HEK293 (cell line): ENCODE results near the gene CELF4.

ENCODE experiments used
- CTCF ChIA-PET: fragments of 350-600 bp; formaldehyde crosslinking; extraction: SDS; loops from one replicate; lab custom pipeline; 2021; ENCODE audit warnings: antibody characterized with exemption; lab: Yijun Ruan, JAX
- POLR2A ChIA-PET: fragments of 300-600 bp; formaldehyde crosslinking; extraction: SDS; loops from one replicate; lab custom pipeline; 2020; ENCODE audit warnings: antibody characterized with exemption, inconsistent platforms; lab: Yijun Ruan, JAX
- H3K27ac ChIP-seq: fragments of 200-500 bp; sonication (Bioruptor generic); 2 replicates; pipeline ENCODE4 v1.5.1; 2014; ENCODE audit warnings: low read depth, low read length, control low read depth, inconsistent platforms; ENCODE audit errors: extremely low read depth
- H3K36me3 ChIP-seq, 2 experiments: fragments of 200-500 bp in 1 of 2; sonication (Bioruptor generic) in 1 of 2; 1 replicate in 1 of 2; 2 replicates in 1 of 2; pipeline ENCODE4 v1.5.1; 2014 to 2017; ENCODE audit warnings: inconsistent platforms in 2 of 2, low read length in 2 of 2; ENCODE audit not compliant: control insufficient read depth in 2 of 2, insufficient read depth in 1 of 2
- H3K4me1 ChIP-seq: fragments of 200-500 bp; sonication (Bioruptor generic); 2 replicates; pipeline ENCODE4 v1.5.1; 2014; ENCODE audit warnings: mild to moderate bottlenecking, low read length, inconsistent platforms; ENCODE audit not compliant: control insufficient read depth, insufficient read depth
- H3K4me3 ChIP-seq: 2 replicates; pipeline ENCODE4 v1.5.1; 2011; ENCODE audit warnings: low read depth, mild to moderate bottlenecking, control low read depth, low read length, moderate library complexity
- H3K9me3 ChIP-seq: fragments of 200-500 bp; sonication (Bioruptor generic); 2 replicates; pipeline ENCODE4 v1.5.1; 2014; ENCODE audit warnings: low read depth, low read length, inconsistent platforms; ENCODE audit not compliant: control insufficient read depth, insufficient read depth
- EGR2 ChIP-seq: fragments of 450-650 bp; formaldehyde crosslinking; IDR thresholded peaks from 2 replicates; pipeline ENCODE4 v1.5.1; 2016; ENCODE audit warnings: low read depth, missing biosample characterization, missing genetic modification characterization
- IKZF3 ChIP-seq: fragments of 450-650 bp; IDR thresholded peaks from 2 replicates; pipeline ENCODE4 v1.5.0; 2018; ENCODE audit warnings: missing biosample characterization, mild to moderate bottlenecking, missing genetic modification characterization, moderate library complexity
- KLF8 ChIP-seq: fragments of 450-650 bp; formaldehyde crosslinking; IDR thresholded peaks from 2 replicates; pipeline ENCODE4 v1.5.1; 2016; ENCODE audit warnings: missing biosample characterization, missing genetic modification characterization
- MEIS1 ChIP-seq: sonication (generic); formaldehyde crosslinking; IDR thresholded peaks from 2 replicates; pipeline ENCODE4 v1.8.1; 2022; ENCODE audit warnings: missing genetic modification reagents, mild to moderate bottlenecking, borderline replicate concordance
- RBAK ChIP-seq: fragments of 450-650 bp; formaldehyde crosslinking; IDR thresholded peaks from 2 replicates; pipeline ENCODE4 v1.5.1; 2016; ENCODE audit warnings: missing biosample characterization, missing genetic modification characterization
- SP2 ChIP-seq: fragments of 450-650 bp; formaldehyde crosslinking; IDR thresholded peaks from 2 replicates; pipeline ENCODE4 v1.5.1; 2016; ENCODE audit warnings: missing biosample characterization, missing genetic modification characterization
- ZFHX2 ChIP-seq: fragments of 450-650 bp; formaldehyde crosslinking; conservative IDR thresholded peaks from 2 replicates; pipeline ENCODE4 v1.5.1; 2016; ENCODE audit warnings: missing biosample characterization, missing genetic modification characterization
- ZFP37 ChIP-seq: fragments of 450-650 bp; formaldehyde crosslinking; IDR thresholded peaks from 2 replicates; pipeline ENCODE4 v1.5.1; 2016; ENCODE audit warnings: missing biosample characterization, missing genetic modification characterization
- ZIC2 ChIP-seq: fragments of 450-650 bp; formaldehyde crosslinking; IDR thresholded peaks from 2 replicates; pipeline ENCODE4 v1.5.1; 2016; ENCODE audit warnings: missing biosample characterization, missing genetic modification characterization
- ZNF132 ChIP-seq: fragments of 450-650 bp; formaldehyde crosslinking; IDR thresholded peaks from 2 replicates; pipeline ENCODE4 v1.5.1; 2017; ENCODE audit warnings: missing biosample characterization, missing genetic modification characterization, borderline replicate concordance
- ZNF335 ChIP-seq: fragments of 450-650 bp; formaldehyde crosslinking; conservative IDR thresholded peaks from 2 replicates; pipeline ENCODE4 v1.5.1; 2016; ENCODE audit warnings: missing biosample characterization, missing genetic modification characterization
- ZNF404 ChIP-seq: fragments of 450-650 bp; formaldehyde crosslinking; IDR thresholded peaks from 2 replicates; pipeline ENCODE4 v1.5.1; 2017; ENCODE audit warnings: missing biosample characterization, missing genetic modification characterization
- ZNF530 ChIP-seq: fragments of 450-650 bp; formaldehyde crosslinking; IDR thresholded peaks from 2 replicates; pipeline ENCODE4 v1.5.1; 2016; ENCODE audit warnings: low read depth, missing biosample characterization, missing genetic modification characterization
- ZNF747 ChIP-seq: fragments of 450-650 bp; formaldehyde crosslinking; IDR thresholded peaks from 2 replicates; pipeline ENCODE4 v1.5.1; 2016; ENCODE audit warnings: missing biosample characterization, missing genetic modification characterization
- ZNF76 ChIP-seq: fragments of 450-650 bp; formaldehyde crosslinking; IDR thresholded peaks from 2 replicates; pipeline ENCODE4; 2016; ENCODE audit warnings: low read depth, missing biosample characterization, missing genetic modification characterization, borderline replicate concordance
- ZNF776 ChIP-seq: fragments of 450-650 bp; formaldehyde crosslinking; IDR thresholded peaks from 2 replicates; pipeline ENCODE4 v1.5.0; 2017; ENCODE audit warnings: missing biosample characterization, missing genetic modification characterization, borderline replicate concordance
- ZNF785 ChIP-seq: fragments of 450-650 bp; formaldehyde crosslinking; IDR thresholded peaks from 2 replicates; pipeline ENCODE4 v1.5.1; 2016; ENCODE audit warnings: missing biosample characterization, missing genetic modification characterization
- ZNF843 ChIP-seq: fragments of 450-650 bp; formaldehyde crosslinking; IDR thresholded peaks from 2 replicates; pipeline ENCODE4 v1.5.1; 2016; ENCODE audit warnings: missing biosample characterization, missing genetic modification characterization
- ZSCAN18 ChIP-seq: fragments of 450-650 bp; formaldehyde crosslinking; IDR thresholded peaks from 2 replicates; pipeline ENCODE4 v1.5.1; 2016; ENCODE audit warnings: missing biosample characterization, missing genetic modification characterization
- TF ChIP-seq, protein P1 (sequence below): fragments of 450-650 bp; formaldehyde crosslinking; IDR thresholded peaks from 2 replicates; pipeline ENCODE4 v1.5.1; 2016; ENCODE audit warnings: missing biosample characterization, missing genetic modification characterization
- TF ChIP-seq, protein P2 (sequence below): fragments of 450-650 bp; IDR thresholded peaks from 2 replicates; pipeline ENCODE4 v1.5.1; 2018; ENCODE audit warnings: missing biosample characterization, missing genetic modification characterization
- TF ChIP-seq, protein P3 (sequence below): fragments of 450-650 bp; formaldehyde crosslinking; IDR thresholded peaks from 2 replicates; pipeline ENCODE4 v1.5.1; 2016; ENCODE audit warnings: missing biosample characterization, missing genetic modification characterization

Gene CELF4

GRCh38 chr18:37489011-37489410 is 76.6 kb downstream of the CELF4 start:
- Histone ChIP-seq H3K4me1 (no peaks in the 10 kb centered on the region), H3K9me3 (no peaks in the 10 kb centered on the region), H3K36me3 (no peaks in the 10 kb centered on the region), H3K27ac (no peak overlapping the region), H3K4me3 (no peak overlapping the region)
- TF ChIP-seq IKZF3 (tag by site-specific recombination) (no peak), ZNF404 (tag by site-specific recombination) (no peak), ZNF530 (tag by site-specific recombination) (no peak), ZNF747 (tag by site-specific recombination) (no peak), ZNF132 (tag by site-specific recombination) (no peak), ZNF76 (tag by site-specific recombination) (no peak), ZNF335 (no peak), ZSCAN18 (tag by site-specific recombination) (no peak), SP2 (tag by site-specific recombination) (no peak), ZNF776 (tag by site-specific recombination) (no peak), ZNF785 (no peak), ZFP37 (tag by site-specific recombination) (no peak), ZNF843 (tag by site-specific recombination) (no peak), RBAK (tag by site-specific recombination) (no peak)
- TF ChIP-seq, protein P1, sequence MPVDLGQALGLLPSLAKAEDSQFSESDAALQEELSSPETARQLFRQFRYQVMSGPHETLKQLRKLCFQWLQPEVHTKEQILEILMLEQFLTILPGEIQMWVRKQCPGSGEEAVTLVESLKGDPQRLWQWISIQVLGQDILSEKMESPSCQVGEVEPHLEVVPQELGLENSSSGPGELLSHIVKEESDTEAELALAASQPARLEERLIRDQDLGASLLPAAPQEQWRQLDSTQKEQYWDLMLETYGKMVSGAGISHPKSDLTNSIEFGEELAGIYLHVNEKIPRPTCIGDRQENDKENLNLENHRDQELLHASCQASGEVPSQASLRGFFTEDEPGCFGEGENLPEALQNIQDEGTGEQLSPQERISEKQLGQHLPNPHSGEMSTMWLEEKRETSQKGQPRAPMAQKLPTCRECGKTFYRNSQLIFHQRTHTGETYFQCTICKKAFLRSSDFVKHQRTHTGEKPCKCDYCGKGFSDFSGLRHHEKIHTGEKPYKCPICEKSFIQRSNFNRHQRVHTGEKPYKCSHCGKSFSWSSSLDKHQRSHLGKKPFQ (tag by site-specific recombination) = no peak
- ChIA-PET CTCF (no interaction called here), POLR2A (no interaction called here)

- no peaks in the 10 kb centered on the region for H3K36me3 ChIP-seq
- ChIA-PET POLR2A (no interaction called here), CTCF (interaction anchor here (0.6 to 1.4 kb wide), 3 partner anchors 47 to 165 kb away, joined by 3 read pairs; no protein-coding TSS in a partner anchor)
- TF ChIP-seq, protein P2, sequence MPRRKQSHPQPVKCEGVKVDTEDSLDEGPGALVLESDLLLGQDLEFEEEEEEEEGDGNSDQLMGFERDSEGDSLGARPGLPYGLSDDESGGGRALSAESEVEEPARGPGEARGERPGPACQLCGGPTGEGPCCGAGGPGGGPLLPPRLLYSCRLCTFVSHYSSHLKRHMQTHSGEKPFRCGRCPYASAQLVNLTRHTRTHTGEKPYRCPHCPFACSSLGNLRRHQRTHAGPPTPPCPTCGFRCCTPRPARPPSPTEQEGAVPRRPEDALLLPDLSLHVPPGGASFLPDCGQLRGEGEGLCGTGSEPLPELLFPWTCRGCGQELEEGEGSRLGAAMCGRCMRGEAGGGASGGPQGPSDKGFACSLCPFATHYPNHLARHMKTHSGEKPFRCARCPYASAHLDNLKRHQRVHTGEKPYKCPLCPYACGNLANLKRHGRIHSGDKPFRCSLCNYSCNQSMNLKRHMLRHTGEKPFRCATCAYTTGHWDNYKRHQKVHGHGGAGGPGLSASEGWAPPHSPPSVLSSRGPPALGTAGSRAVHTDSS (tag by site-specific recombination) = peak; percentile 50; the same call in 1 of the 2 replicates
- TF ChIP-seq ZIC2 (tag by site-specific recombination) = peak; percentile 58; the same call in 1 of the 2 replicates
- TF ChIP-seq, protein P3, sequence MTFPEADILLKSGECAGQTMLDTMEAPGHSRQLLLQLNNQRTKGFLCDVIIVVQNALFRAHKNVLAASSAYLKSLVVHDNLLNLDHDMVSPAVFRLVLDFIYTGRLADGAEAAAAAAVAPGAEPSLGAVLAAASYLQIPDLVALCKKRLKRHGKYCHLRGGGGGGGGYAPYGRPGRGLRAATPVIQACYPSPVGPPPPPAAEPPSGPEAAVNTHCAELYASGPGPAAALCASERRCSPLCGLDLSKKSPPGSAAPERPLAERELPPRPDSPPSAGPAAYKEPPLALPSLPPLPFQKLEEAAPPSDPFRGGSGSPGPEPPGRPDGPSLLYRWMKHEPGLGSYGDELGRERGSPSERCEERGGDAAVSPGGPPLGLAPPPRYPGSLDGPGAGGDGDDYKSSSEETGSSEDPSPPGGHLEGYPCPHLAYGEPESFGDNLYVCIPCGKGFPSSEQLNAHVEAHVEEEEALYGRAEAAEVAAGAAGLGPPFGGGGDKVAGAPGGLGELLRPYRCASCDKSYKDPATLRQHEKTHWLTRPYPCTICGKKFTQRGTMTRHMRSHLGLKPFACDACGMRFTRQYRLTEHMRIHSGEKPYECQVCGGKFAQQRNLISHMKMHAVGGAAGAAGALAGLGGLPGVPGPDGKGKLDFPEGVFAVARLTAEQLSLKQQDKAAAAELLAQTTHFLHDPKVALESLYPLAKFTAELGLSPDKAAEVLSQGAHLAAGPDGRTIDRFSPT (tag by site-specific recombination) = no peak
- no peak for TF ChIP-seq KLF8 (tag by site-specific recombination)
- TF ChIP-seq EGR2 (tag by site-specific recombination) = peak; percentile 85
- TF ChIP-seq ZFHX2 (tag by site-specific recombination) = peak; percentile 87
- TF ChIP-seq SP2 (tag by site-specific recombination) = no peak
- TF ChIP-seq MEIS1 (CRISPR knock-in tag) = no peak
- no peak overlapping the region for H3K27ac ChIP-seq
- no peak overlapping the region for H3K4me3 ChIP-seq
- H3K9me3 ChIP-seq = no peaks in the 10 kb centered on the region
- H3K4me1 ChIP-seq = no peaks in the 10 kb centered on the region
Observed at GRCh38 chr18:37487400-37487867, 78.2 kb downstream of the CELF4 start.
